NCI-H187 (cell line): ENCODE data around the gene PSMA4.
A peak's percentile ranks its signal among the peaks of the same experiment; 100 is the strongest.
"Not testable (repeated sequence)": the region's sequence is repeated elsewhere in the genome, so short reads cannot be mapped to it uniquely, and the experiment has no call there.

ENCODE experiments used
- DNase-seq, 2 experiments: peaks; one replicate each; lab custom pipeline; 2025; lab: John Stamatoyannopoulos, UW

Gene PSMA4

GRCh38 chr15:78540141-78540870 is at the start of gene PSMA4:
TSS of gene PSMA4 (plus strand) at chr15:78540444. CDS start at chr15:78541928, 1,484 bp downstream.
- DNase-seq: peak; percentile 70 to 71

- no peak for DNase-seq
Measured at GRCh38 chr15:78492872-78493271, 47.4 kb upstream of the PSMA4 start.

DNA sequence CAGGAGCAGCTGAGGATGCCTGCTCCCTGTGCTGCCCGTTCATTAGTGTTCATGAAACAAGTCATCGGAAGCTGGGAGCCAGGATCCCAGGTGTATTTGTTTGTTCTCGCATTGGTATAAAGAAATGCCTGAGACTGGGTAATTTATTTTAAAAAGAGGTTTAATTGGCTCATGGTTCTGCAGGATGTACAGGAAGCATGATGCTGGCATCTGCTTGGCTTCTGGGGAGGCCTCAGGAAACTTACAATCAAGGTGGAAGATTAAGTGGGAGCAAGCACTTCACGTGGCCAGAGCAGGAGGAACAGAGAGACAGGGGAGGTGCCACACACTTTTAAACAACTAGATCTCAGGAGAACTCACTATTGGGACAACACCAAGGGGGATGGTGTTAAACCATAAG is 38.4 kb upstream of the PSMA4 start:
- no peak for DNase-seq

- no peak for DNase-seq
Measured at GRCh38 chr15:78502641-78503040, 37.6 kb upstream of the PSMA4 start.

- peak; percentile 68 to 78 for DNase-seq
Measured at GRCh38 chr15:78506971-78507830, 33.0 kb upstream of the PSMA4 start, which contains the start of gene HYKK. TSS of gene HYKK (plus strand) at chr15:78507577. CDS start at chr15:78513089, 5,512 bp downstream.

DNA sequence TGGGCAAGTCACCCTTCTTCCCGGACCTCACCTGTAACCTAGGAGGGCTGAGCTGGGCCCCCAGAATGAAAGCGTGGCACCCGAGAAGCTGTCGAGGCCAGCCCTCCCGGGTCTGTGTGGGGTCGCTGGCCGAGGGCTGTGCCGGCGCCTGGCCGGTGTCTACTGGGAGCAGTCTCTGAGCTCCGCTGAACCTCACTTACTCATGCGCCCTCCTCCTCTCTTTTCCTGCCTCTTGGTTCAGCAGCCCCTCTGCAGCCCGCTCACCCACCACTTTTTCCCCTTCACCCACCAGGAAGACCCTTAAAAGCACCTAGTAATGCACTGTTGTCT is 32.4 kb upstream of the PSMA4 start:
- no peak for DNase-seq

- no peak for DNase-seq
Measured at GRCh38 chr15:78508272-78508671, 32.0 kb upstream of the PSMA4 start.

DNA sequence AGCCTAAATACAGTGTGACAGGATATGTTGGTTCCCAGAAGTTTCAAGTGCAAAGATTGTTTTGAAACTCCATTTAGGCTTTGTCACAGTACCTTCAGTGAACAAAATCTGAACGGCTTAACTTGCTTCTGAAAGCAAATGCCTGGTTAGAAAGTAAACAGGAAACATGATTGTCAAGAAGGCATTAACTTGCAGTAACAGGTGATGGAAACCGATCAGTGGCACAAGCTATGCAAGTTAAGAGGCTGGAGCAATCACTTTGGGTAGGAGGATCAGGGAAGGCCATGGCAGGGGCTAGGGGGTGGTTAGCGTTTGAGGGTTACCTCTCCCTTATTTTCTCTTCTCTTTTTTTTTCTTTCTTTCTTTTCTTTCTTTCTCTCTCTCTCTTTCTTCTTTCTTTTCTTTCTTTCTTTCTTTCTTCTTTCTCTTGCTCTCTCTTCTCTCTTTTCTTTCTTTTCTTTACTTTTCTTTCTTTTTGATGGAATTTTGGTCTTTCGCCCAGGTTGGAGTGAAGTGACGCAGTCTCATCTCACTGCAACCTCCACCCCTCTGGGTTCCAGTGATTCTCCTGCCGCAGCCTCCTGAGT is 30.4 kb upstream of the PSMA4 start:
- DNase-seq: no peak

DNA sequence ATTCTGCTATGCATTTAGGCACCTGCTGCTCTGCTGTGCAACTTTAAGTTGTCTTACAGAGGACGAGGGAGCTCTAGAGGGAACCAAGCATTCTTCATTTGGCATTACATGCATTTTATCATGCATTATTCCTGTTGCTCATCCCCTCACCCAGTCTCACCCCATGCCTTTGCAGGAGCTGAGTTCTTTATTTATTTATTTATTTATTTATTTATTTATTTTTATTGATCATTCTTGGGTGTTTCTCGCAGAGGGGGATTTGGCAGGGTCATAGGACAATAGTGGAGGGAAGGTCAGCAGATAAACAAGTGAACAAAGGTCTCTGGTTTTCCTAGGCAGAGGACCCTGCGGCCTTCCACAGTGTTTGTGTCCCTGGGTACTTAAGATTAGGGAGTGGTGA is 20.2 kb upstream of the PSMA4 start:
- DNase-seq: not testable (repeated sequence)

DNA sequence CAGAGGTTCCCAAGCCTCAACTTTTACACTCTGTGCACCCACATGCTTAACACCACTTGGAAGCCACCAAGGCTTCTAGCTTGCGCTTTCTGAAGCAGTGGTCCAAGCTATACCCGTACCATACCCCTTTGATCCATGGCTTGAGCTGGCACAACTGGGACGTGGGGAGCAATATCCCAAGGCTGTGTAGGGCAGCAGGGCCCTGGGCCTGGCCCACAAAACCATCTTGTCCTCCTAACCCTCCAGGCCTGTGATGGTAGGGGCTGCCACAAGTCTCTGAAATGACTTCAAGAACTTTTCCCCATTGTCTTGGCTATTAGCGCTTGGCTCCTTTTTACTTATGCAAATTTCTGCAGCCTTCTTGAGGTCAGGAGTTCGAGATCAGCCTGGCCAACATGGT is 16.0 kb upstream of the PSMA4 start:
- DNase-seq: no peak

DNA sequence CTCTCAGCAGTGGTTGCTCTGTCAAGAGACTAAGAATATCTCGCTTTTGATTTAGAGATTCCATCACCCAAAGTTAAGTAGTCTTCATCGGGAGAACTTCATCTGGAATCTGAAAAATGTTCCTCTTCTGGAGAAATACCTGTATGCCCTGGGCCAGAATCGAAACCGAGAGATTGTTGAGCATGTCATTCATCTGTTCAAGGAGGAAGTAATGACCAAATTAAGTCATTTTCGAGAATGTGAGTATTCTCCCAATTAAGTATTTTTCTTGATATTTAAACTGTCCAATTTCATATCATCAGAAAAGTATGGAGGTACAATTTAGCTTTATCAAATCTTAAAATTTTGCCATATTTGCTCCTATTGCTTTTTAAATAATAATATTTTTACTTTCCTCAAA is 12.9 kb upstream of the PSMA4 start:
- no peak for DNase-seq

DNA sequence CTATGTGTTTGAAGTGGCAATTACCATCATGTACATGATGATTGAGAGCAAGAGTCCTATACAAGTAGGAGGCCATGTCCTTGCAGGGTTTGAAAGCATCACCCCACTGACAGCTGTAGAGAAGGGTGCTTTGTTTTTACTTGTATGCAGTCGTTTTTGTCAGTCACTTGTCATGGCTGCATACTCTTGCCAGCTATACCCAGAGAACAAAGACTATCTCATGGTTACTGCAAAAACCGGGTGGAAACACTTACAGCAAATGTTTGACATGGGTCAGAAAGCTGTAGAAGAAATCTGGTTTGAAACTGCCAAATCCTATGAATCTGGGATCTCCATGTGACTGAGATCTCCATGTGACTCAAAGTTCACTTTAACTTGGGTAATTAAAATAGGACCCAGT is 6.9 kb upstream of the PSMA4 start:
- DNase-seq: no peak

GRCh38 chr15:78536134-78536533 is 4.1 kb upstream of the PSMA4 start:
- no peak for DNase-seq

DNA sequence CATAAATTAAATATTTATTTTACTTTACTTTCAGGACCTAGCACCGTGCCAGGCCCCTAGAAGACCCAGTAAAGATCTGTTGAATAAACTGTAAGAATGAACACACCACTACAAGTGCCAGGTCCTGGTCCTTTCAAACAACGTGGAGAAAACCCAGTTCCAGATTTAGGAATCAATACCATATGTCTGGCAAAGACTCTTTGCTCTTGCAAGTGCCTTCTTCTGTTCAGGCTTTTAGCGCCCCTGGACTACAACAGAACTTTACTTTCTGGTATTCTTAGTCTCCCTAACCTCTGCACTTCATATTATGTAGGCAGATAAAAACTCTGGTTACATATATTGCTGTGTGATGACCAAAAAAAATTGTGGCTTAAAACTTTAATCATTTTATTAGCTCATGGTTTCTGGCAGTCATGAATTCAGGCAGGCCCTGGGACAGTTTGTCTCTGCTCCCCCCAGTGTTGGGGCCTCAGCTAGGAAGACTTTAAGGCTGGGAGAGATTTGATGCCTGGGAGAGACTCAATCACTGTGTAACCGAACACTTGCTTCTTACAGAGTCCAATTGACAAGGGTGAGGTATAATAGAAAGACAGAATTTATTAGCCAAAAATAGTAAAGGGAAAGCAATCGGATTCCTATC is 2.9 kb upstream of the PSMA4 start:
- no peak for DNase-seq

GRCh38 chr15:78538358-78538757 is 1.9 kb upstream of the PSMA4 start:
- no peak for DNase-seq

DNA sequence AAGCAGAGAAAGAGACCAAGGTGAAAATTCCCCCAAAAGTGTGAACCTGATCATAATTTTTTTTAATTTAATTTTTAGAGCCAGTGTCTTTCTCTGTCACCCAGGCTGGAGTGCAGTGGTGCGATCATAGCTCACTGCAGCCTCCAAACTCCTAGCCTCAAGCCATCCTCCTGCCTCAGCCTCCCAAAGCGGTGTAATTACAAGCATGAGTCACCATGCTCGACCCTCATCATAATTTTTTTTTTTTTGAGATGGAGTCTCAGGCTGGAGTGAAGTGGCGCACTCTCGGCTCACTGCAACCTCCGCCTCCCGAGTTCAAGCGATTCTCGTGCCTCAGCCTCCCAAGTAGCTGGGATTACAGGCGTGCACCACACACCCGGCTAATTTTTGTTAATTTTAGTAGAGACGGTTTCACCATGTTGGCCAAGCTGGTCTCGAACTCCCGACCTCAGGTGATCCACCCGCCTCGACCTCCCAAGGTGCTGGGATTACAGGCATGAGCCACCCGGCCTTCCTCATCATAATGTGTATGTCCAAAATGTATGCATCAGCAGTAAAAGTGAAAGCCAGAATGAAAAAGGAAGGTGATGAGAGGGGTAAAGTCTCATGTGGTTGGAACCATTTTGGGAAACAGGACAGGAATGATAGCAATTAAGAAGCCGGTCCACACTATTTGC is 642 bp upstream of the PSMA4 start:
- DNase-seq: not testable (repeated sequence)

- DNase-seq: peak in 1 of 2 experiments; percentile 18
Measured at GRCh38 chr15:78540871-78541743, 863 bp downstream of the PSMA4 start.

DNA sequence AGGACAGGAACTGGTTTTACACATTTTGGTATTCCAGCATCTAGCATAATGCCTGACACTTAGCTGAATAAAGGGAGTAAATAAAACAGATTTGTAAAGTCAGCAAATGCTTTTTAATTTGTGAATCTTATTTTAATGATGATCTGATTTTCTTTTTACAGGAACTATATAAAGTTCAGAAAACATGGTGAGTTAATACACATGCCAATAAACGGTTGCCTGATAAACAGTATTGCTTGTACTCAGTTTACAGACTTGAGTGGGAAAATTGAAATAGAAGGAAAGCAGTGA is 1.4 kb downstream of the PSMA4 start:
- DNase-seq: no peak

DNA sequence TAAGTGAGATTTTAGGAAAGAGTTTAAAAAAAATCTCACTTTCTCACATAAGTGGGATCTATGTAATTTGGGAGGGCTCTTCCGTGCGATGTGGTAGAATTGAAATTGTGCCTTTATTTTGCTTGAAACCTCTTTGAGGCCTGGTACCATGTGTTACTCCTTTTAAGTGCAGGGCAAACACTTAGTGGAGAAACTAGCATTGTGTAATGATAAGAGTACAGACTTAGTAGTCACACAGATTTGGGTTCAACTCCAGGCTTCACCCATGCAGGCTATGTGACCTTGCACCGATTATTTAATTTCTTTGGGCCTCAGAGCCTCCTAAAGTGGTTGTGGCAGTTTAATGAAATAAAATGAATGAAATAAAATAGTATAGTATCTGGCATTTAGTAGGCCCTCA is 2.4 kb downstream of the PSMA4 start:
- DNase-seq: no peak

- DNase-seq: no peak
Measured at GRCh38 chr15:78550194-78550593, 9.9 kb downstream of the PSMA4 start.

DNA sequence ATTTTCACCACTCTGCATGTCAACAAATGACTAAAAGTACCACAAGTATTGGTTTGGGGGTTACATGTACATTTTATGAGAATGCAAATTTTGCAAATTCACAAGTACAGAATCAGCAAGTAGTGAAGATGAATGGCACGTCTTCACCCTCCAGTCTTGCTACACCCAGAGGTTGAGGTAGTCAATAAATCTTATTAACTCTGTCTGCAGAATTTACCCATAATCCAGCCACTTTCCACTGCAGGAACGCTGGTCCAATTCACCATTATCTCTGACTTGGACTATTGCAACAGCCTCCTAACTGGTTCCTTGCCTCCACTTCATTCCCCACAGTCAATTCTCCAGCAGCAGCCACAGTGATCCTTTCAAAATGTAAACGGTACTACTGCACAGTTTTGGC is 10.6 kb downstream of the PSMA4 start:
- DNase-seq: no peak
